ENCODE data around the gene CRELD2.

CRELD2 gene

DNA sequence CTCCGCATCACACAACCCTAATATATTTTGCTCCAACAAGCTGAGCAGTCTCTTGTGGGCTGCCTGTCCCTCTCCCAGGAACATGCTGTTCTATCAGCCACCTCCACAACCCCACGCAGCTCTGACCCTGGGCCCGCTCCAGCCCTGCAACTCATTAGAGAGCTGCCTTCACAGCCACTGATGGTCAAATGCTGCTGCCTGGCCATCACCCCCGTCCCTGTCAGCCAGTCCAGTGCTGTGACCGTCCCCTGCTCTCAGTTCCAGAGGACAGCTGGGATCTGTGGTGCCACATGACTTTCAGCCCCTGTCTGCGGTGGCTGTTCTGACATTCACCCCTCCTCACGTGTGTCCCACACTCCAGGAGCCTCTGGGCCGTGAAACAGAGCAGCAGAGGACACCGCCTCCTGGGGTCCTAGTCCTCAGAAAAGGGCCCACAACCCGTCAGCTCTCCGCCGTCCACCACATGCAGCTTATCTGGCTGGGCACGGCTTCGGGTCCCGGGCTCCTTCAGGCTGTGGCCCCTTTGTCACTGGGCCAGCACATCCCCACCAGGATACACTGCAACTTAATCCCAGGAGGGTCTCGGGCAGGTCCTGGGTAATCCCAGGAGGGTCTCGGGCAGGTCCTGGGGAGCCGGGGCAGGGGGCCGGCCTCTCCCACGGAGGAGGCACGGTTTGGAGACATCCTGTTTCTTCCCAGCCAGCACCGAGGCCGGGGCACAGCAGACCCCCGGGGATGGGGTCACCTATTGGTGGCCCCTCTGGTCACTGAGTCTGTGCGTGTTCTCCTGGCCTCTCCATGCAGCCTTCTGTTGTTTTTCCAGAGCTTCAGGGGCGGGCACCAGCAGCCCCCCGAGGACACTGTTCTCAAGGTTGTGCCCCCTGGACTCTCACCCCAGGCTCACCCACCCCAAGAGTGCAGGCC is 15.1 kb downstream of the CRELD2 start:
- no peak for DNase-seq

DNA sequence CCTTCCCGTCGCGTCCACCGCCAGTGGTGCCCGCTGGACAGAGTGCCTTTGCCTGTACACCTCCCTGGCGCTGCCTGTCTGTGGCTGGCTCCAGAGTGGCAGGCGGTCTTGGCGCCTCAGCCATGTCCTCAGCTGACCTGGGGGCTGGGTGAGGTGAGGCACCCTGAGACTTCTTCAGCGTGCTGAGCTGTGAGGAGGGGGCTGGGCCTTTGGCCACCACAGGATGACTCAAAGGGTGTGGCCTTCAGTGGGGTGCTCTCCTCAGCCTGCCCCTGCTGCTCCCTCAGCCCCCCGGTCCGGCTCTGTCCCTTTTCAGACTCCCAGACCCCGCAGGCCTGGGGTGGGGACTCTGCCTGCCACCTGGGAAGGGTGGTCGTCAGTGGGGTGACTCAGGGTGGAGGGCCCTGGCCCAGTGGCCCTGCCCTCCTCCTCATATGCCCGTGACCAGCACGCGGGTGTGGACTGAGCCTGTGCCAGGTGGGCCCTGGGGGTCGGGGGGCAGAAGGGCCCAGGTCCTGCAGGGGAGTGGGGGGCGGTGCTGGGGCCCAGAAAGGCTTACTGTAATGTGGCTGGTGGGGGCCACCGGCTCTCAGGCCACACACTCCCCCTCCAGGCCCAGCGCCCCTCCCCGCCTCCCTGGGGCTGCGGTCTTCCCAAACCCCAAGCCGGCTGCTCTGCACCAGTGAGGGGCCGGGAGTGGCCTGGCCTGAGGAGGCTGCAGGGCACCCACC is 15.9 kb downstream of the CRELD2 start:
- DNase-seq: no peak

DNA sequence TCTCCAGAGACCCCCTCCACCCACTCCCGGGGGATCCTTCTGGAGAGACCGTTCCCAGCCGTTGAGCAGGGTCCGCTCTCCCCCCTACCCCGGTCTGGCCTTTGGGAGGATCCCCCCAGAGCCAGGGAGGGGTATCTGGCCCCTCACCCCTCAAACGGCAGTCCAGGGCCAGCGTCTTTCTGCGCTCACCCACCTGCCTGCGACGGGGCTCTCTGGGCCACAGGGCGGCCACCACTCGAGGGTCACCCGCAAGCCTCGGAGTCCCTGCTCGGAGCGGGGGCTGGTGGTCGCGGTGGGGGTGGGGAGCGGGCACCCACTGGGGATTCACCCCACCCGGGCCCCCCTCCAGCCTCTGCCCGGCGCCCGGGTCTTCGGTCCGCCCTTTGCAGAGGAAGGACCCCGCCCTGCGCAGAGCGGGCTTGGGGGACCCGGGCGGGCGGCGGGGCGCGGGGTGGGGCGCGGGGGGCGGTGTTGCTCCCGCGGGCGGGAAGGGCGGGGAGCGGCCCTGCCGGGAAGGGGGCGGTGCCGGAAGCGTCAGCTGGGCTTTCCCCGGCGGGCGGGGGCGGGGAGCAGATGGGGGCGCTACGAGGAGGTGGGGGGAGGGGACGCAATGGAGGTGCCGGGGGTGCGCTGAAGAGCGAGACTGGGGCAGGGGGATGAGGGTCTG is 16.6 kb downstream of the CRELD2 start:
- DNase-seq: no peak

GRCh38 chr22:49935561-49935960 is 17.1 kb downstream of the CRELD2 start:
- no peak for DNase-seq

- peak; percentile 25 to 52 for DNase-seq
Observed at GRCh38 chr22:49936018-49936972, 17.9 kb downstream of the CRELD2 start.

DNA sequence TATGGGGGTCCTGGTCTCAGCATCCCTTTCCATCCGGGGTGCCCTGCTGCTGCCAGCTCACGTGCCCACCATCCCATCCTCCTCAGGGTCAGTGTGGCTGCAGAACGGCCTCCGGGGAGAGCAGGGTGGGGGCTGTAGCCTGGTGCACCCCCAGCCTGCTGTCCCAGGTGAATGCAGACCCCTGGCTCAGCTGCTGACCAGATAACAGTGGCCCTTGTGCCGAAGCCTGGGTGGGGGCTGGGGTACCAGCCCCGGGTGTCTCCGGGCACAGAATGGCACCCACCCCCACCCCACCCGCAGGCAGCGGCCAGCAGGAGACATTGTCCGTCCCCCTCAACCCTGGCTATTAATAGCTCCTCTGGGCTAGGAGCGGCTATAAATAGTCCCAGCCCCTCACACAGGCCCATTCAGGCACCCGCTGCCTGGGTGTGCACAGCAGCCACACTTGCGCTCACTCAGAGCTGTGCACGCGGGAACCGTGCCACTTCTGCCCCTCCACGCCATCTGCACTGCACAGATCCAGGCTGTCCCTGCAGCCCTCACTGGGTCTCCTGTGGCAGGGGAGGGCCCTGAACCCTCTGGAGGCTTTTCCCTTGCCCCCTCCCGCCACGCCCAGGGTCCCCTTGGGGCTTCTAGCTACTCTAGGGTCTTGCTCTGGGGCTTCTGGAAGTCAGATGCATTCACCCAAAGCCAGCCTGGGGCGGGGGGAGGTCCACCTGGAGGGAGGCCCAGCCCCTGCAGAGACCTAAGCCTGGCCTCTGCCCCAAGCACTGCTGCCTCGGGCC is 18.7 kb downstream of the CRELD2 start:
- DNase-seq: no peak

DNA sequence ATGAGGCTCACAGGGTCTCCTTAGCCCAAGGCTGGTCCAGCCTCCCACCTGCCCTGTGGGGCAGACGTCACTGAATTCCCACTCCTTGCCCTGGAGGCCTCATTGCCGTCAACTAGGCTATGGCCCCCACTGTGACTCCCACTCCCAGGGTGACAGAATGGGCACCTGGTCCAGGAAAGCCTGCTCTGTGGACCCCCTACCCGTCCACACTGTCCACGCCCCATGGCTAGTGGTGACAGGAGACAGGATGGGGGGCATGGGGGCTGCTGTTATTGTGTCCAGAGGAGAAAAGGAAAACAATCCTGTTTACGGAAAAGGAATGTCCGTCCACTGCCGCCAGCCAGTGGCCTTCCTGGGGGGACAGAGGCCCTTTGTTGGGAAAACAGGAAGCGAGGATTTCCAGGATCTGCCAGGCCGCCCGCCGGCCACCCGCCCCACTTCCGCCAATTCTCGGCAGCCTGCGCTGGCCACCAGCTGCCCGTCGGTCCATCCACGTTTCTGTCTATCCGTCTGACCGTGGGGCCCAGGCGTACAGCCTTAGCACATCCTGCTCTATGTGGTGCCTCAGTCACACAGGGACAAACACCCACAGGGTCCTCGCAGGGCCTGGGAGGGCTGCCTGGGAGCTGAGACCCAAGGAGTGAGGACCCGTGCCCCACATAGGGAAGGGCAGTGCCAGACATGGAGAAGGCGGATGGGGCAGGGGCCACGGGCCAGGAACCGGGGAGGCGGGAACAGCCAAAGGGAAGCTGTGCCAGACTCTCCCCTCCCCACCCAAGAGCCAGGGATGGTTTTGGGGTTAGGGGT is 19.5 kb downstream of the CRELD2 start:
- DNase-seq: no peak

- no peak for DNase-seq
Observed at GRCh38 chr22:49938565-49939136, 20.2 kb downstream of the CRELD2 start.

- no peak for DNase-seq
Observed at GRCh38 chr22:49941507-49942316, 23.3 kb downstream of the CRELD2 start.

- no peak for DNase-seq
Observed at GRCh38 chr22:49942565-49943404, 24.4 kb downstream of the CRELD2 start.

- DNase-seq: no peak
Observed at GRCh38 chr22:49943405-49943765, 25.0 kb downstream of the CRELD2 start.

- no peak for DNase-seq
Observed at GRCh38 chr22:49943771-49944398, 25.5 kb downstream of the CRELD2 start.

- DNase-seq: no peak
Observed at GRCh38 chr22:49944399-49944891, 26.0 kb downstream of the CRELD2 start.

DNA sequence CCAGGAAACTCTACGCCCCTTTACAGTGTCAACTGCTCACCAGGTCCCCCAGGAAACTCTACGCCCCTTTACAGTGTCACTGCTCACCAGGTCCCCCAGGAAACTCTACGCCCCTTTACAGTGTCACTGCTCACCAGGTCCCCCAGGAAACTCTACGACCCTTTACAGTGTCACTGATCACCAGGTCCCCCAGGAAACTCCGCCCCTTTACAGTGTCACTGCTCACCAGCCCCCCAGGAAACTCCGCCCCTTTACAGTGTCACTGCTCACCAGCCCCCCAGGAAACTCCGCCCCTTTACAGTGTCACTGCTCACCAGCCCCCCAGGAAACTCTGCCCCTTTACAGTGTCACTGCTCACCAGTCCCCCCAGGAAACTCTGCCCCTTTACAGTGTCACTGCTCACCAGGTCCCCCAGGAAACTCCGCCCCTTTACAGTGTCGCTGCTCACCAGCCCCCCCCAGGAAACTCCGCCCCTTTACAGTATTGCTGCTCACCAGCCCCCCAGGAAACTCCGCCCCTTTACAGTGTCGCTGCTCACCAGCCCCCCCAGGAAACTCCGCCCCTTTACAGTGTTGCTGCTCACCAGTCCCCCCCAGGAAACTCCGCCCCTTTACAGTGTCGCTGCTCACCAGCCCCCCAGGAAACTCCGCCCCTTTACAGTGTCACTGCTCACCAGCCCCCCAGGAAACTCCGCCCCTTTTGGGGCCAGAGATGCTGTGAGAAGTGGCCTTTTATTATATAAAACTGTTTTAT is 26.8 kb downstream of the CRELD2 start:
- peak in 1 of 2 experiments; percentile 19 for DNase-seq

- peak; percentile 15 to 25 for DNase-seq
Observed at GRCh38 chr22:49946612-49947295, 28.3 kb downstream of the CRELD2 start.

DNA sequence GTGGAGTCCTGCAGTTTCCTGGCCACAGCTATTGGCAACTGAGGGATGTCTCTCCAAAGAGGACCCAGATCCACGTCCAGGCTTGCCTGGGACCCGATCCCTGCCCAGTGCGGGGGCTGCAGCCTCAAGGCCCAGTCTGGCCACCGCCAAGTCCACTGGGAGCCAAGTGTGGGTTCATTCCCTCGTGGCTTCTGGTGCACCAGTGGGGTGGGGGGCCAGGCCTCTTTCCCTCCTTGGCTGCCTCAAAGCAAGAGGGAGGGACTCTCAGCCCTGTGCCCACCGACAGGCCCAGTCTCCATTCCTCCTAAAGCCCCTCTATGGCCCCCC is 28.8 kb downstream of the CRELD2 start:
- DNase-seq: no peak
